ENCODE results near the gene CDC14A. TPM values are rescaled to one million over a fixed set of nuclear protein-coding genes. Genes with fewer than 3 reads are reported as not detected.

Gene CDC14A
- polyA plus RNA-seq, 1 of the 3 experiments (the other 2 are of a cell fraction), result 2.2 TPM

DNA sequence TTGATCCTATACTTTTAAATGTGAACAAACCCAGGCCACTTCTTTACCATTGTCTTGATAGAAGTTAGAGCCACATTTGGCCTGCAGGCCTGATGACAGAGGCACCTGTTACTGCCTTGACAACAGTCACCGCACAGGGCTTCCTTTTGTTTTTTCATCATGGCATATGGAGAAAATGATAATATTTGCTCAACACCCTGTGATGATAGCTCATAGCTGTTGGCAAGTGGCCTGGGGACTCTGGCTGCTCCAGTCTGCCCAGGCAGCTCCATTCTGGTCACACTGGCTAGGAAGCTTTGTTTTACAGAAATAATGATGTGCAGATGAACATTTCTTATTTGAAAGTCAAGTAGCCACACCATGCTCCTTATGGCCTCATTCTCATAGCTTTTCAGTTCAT lies 96.1 kb downstream of the CDC14A start:
- no peak overlapping the region for H3K4me3 ChIP-seq (ENCODE audit: low read depth in 2 of 2, low read length in 1 of 2)
- H4K20me1 ChIP-seq (ENCODE audit: insufficient read depth), result no peaks in the 10 kb centered on the region
- H3K9me2 ChIP-seq, result no peaks in the 10 kb centered on the region
- no peaks in the 10 kb centered on the region for H3F3A ChIP-seq (replicated peaks; ENCODE audit: insufficient read depth)
- no peak overlapping the region for H3K9ac ChIP-seq
- H3K9me3 ChIP-seq, result no peaks in the 10 kb centered on the region
- H3K4me1 ChIP-seq (ENCODE audit: control insufficient read depth in 1 of 2, insufficient read depth in 2 of 2, low read depth in 1 of 2, low read length in 1 of 2), result no peaks in the 10 kb centered on the region; a peak in 1 of 4 replicates
- POLR2A ChIA-PET, result no interaction called here
- H3K4me2 ChIP-seq, result no peak overlapping the region
- H2AFZ ChIP-seq (ENCODE audit: low read depth), result no peak overlapping the region
- H3K27me3 ChIP-seq (ENCODE audit: insufficient read depth), result no peaks in the 10 kb centered on the region
- CTCF ChIA-PET, result interaction anchor here (1.0 to 1.7 kb wide), 2 partner anchors 96 to 420 kb away, joined by 3 to 9 read pairs; partner anchors contain the start of gene CDC14A
- H3K27ac ChIP-seq (ENCODE audit: low read depth in 2 of 2, low read length in 1 of 2), result no peak overlapping the region
- H3K36me3 ChIP-seq (replicated peaks in 1 of 2; ENCODE audit: control insufficient read depth in 1 of 2, insufficient read depth in 2 of 2, low read length in 1 of 2), result peaks cover 0 to 9% of the 10 kb centered on the region in 2 experiments
- 88% methylated on average over 1 of the region's 1 CpG for WGBS (ENCODE audit: low lambda C conversion rate)
- no peaks in the 10 kb centered on the region for H3K79me2 ChIP-seq (ENCODE audit: insufficient read depth)
- no peak for DNase-seq
- TF ChIP-seq MXI1 (IDR thresholded peaks at IDR 0.05; ENCODE audit: low read depth, low read length), result no peak
- TF ChIP-seq SMC3 (IDR thresholded peaks at IDR 0.05; ENCODE audit: low read depth, low read length), result no peak
- no peak for TF ChIP-seq RFX5 (IDR thresholded peaks at IDR 0.05; ENCODE audit: low read length)
- TF ChIP-seq, protein P1, sequence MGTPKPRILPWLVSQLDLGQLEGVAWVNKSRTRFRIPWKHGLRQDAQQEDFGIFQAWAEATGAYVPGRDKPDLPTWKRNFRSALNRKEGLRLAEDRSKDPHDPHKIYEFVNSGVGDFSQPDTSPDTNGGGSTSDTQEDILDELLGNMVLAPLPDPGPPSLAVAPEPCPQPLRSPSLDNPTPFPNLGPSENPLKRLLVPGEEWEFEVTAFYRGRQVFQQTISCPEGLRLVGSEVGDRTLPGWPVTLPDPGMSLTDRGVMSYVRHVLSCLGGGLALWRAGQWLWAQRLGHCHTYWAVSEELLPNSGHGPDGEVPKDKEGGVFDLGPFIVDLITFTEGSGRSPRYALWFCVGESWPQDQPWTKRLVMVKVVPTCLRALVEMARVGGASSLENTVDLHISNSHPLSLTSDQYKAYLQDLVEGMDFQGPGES (IDR thresholded peaks at IDR 0.05; ENCODE audit: low read depth, low read length), result no peak
- no peak for TF ChIP-seq EZH2phosphoT487 (IDR thresholded peaks at IDR 0.05; ENCODE audit: borderline replicate concordance, low read depth)
- no peak for TF ChIP-seq TEAD4 (IDR thresholded peaks at IDR 0.05; ENCODE audit: borderline replicate concordance, insufficient read depth)
- TF ChIP-seq, protein P2, sequence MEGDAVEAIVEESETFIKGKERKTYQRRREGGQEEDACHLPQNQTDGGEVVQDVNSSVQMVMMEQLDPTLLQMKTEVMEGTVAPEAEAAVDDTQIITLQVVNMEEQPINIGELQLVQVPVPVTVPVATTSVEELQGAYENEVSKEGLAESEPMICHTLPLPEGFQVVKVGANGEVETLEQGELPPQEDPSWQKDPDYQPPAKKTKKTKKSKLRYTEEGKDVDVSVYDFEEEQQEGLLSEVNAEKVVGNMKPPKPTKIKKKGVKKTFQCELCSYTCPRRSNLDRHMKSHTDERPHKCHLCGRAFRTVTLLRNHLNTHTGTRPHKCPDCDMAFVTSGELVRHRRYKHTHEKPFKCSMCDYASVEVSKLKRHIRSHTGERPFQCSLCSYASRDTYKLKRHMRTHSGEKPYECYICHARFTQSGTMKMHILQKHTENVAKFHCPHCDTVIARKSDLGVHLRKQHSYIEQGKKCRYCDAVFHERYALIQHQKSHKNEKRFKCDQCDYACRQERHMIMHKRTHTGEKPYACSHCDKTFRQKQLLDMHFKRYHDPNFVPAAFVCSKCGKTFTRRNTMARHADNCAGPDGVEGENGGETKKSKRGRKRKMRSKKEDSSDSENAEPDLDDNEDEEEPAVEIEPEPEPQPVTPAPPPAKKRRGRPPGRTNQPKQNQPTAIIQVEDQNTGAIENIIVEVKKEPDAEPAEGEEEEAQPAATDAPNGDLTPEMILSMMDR (IDR thresholded peaks at IDR 0.05), result no peak
- no peak for TF ChIP-seq EP300 (IDR thresholded peaks at IDR 0.05; ENCODE audit: borderline replicate concordance in 1 of 2, low read depth in 1 of 2, low read length in 1 of 2)
- TF ChIP-seq FOSL2 (IDR thresholded peaks at IDR 0.05; ENCODE audit: borderline replicate concordance, low read depth), result no peak
- no peak for TF ChIP-seq NRF1 (IDR thresholded peaks at IDR 0.05; ENCODE audit: low read depth, low read length)
- TF ChIP-seq FOXM1 (IDR thresholded peaks at IDR 0.05; ENCODE audit: low read depth), result no peak
- TF ChIP-seq, protein P3, sequence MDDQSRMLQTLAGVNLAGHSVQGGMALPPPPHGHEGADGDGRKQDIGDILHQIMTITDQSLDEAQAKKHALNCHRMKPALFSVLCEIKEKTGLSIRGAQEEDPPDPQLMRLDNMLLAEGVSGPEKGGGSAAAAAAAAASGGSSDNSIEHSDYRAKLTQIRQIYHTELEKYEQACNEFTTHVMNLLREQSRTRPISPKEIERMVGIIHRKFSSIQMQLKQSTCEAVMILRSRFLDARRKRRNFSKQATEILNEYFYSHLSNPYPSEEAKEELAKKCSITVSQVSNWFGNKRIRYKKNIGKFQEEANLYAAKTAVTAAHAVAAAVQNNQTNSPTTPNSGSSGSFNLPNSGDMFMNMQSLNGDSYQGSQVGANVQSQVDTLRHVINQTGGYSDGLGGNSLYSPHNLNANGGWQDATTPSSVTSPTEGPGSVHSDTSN (IDR thresholded peaks at IDR 0.05), result no peak
- TF ChIP-seq GABPA (IDR thresholded peaks at IDR 0.05; ENCODE audit: low read depth), result no peak
- TF ChIP-seq RAD21 (IDR thresholded peaks at IDR 0.05; ENCODE audit: low read length), result no peak

DNA sequence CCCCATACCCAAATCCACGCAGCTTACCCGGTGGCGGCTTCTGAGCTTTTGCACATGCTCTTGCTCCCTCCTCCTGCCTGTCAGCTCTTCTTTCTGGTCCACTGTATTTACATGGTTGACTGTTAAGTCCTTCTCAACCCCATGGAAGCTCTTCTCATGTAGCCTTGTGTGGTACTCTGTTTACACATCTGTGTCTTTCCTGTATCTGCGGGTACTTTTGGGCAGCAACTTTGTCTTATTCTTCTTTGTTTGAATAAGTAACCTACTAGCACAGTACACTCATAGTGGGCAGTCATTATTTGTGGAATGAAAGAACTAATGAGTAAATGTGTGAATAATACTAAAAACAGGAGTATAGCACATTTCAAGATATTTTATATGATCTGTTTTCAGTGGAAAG lies 97.2 kb downstream of the CDC14A start:
- H3K4me2 ChIP-seq, result no peak overlapping the region
- H3K4me1 ChIP-seq (ENCODE audit: control insufficient read depth in 1 of 2, insufficient read depth in 2 of 2, low read depth in 1 of 2, low read length in 1 of 2), result no peaks in the 10 kb centered on the region
- no peaks in the 10 kb centered on the region for H3K9me3 ChIP-seq
- no peak overlapping the region for H3K9ac ChIP-seq
- WGBS (ENCODE audit: low lambda C conversion rate), result 94% methylated on average over 4 of the region's 4 CpGs
- no peaks in the 10 kb centered on the region for H4K20me1 ChIP-seq (ENCODE audit: insufficient read depth)
- DNase-seq, result no peak
- H3K27ac ChIP-seq (ENCODE audit: low read depth in 2 of 2, low read length in 1 of 2), result no peak overlapping the region
- ChIA-PET CTCF (no interaction called here), POLR2A (no interaction called here)
- no peak overlapping the region for H2AFZ ChIP-seq (ENCODE audit: low read depth)
- no peak for TF ChIP-seq TCF12 (IDR thresholded peaks at IDR 0.05)
- TF ChIP-seq FOXM1 (IDR thresholded peaks at IDR 0.05; ENCODE audit: low read depth), result no peak
- no peak for TF ChIP-seq ELF1 (IDR thresholded peaks at IDR 0.05)
- TF ChIP-seq SMC3 (IDR thresholded peaks at IDR 0.05; ENCODE audit: low read depth, low read length), result no peak
- no peak for TF ChIP-seq GATA2 (CRISPR knock-in tag; IDR thresholded peaks at IDR 0.05)
- no peak for TF ChIP-seq RAD21 (IDR thresholded peaks at IDR 0.05; ENCODE audit: low read length)
- no peaks in the 10 kb centered on the region for H3K9me2 ChIP-seq
- no peaks in the 10 kb centered on the region for H3K79me2 ChIP-seq (ENCODE audit: insufficient read depth)
- H3K36me3 ChIP-seq (replicated peaks in 1 of 2; ENCODE audit: control insufficient read depth in 1 of 2, insufficient read depth in 2 of 2, low read length in 1 of 2), result peaks cover 0 to 9% of the 10 kb centered on the region in 2 experiments
- no peak overlapping the region for H3K4me3 ChIP-seq (ENCODE audit: low read depth in 2 of 2, low read length in 1 of 2)
- H3K27me3 ChIP-seq (ENCODE audit: insufficient read depth), result no peaks in the 10 kb centered on the region
- no peaks in the 10 kb centered on the region for H3F3A ChIP-seq (replicated peaks; ENCODE audit: insufficient read depth)

Measured in SK-N-SH (cell line).